ENCODE data around the gene KY.

KY gene

GRCh38 chr3:134630506-134630905 is 20.3 kb downstream of the KY start:
- H3K27ac ChIP-seq = no peak overlapping the region
- TF ChIP-seq CTCF (conservative IDR thresholded peaks at IDR 0.05) = no peak

- H3K27ac ChIP-seq = no peak overlapping the region
- TF ChIP-seq CTCF (conservative IDR thresholded peaks at IDR 0.05) = no peak
These were observed 21.9 kb downstream of the KY start for GRCh38 chr3:134628884-134629283.

- TF ChIP-seq CTCF (conservative IDR thresholded peaks at IDR 0.05) = no peak
- H3K27ac ChIP-seq = no peak overlapping the region
These were observed 23.0 kb downstream of the KY start for GRCh38 chr3:134627831-134628230.

- no peak overlapping the region for H3K27ac ChIP-seq
- TF ChIP-seq CTCF (conservative IDR thresholded peaks at IDR 0.05) = no peak
These were observed 24.7 kb downstream of the KY start for GRCh38 chr3:134625885-134626741.

GRCh38 chr3:134625462-134625861 is 25.4 kb downstream of the KY start:
- no peak overlapping the region for H3K27ac ChIP-seq
- no peak for TF ChIP-seq CTCF (conservative IDR thresholded peaks at IDR 0.05)

- TF ChIP-seq CTCF (conservative IDR thresholded peaks at IDR 0.05) = no peak
- no peak overlapping the region for H3K27ac ChIP-seq
These were observed 26.1 kb downstream of the KY start for GRCh38 chr3:134624537-134625287.

- no peak for TF ChIP-seq CTCF (conservative IDR thresholded peaks at IDR 0.05)
- H3K27ac ChIP-seq = no peak overlapping the region
These were observed 27.1 kb downstream of the KY start for GRCh38 chr3:134623615-134624245.

All from VCaP (cell line).